ENCODE results near the gene FNDC4.

Gene FNDC4

GRCh38 chr2:27492557-27492956, 2.4 kb downstream of the FNDC4 start:
- no peak for DNase-seq

DNA sequence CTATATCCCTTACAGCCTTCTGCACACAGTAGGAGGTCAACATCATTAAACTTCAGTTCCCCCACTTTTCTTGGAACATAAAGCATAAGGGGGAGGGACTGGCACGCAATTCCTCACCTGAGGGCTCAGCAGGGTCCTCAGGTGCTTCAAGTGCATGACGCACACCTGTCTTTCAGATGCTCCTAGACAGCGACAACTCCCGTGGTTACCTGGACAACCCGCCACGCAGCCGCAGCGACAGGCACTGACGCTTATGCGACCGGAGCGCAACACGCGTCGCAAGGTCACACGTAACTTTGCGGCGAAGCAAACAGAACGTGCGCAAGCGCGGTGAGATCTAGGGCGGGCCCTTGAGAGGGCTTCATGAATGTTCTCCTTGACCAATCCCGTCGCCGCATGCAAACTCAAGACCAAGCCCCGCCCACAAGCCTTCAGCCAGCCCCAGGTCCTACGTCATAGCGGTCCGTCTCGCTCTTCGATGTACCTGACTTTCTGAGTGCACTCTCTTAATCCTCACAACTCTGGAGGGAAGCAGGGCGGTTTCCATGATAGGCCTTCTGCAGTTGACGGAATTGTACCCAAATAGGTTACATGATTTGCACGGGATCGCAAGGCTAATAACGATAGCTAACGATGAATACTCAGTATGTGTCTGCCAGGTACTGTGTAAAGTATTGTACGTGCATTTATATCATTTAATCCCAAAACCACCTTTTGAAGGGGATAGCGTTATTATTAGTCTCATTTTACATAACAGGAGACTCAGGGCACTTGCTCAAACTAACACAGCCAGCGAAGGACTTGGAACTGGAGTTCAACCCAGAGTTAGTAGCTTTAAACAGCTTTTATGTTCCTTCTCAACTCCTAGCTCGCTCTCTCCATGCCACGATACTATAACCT, 5.3 kb downstream of the FNDC4 start, which contains the start of gene IFT172:
TSS of gene IFT172 (minus strand) at position 246 of the 900 bp plus-strand sequence. CDS start at position 156, 90 bp downstream.
- peak; percentile 95 to 100 (median 99) for DNase-seq

- DNase-seq = peak in 2 of 5 experiments; percentile 11 to 17
Measured at GRCh38 chr2:27489118-27489497, 5.9 kb downstream of the FNDC4 start.

DNA sequence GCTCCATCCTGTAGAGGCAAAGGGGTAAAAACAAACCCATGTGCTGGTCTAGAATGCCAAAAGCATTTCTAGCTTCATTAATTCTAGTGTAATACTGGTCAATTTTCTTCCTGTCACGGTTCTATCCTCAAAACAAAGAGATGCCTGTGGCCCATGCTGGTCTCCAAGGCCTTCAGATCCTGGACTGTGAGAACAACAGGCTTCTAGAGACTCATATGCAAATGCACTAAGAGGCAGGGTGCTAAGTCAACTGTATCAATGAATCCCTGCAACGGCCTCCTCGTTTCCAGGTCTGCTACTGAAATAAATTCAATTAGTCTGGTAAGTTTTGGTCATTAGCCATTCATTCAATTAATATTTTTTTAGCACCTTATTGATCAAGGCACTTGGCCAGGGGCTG, 9.5 kb downstream of the FNDC4 start:
- no peak for DNase-seq

- DNase-seq = peak in 1 of 5 experiments; percentile 44
Measured at GRCh38 chr2:27471961-27472360, 23.0 kb downstream of the FNDC4 start.

- no peak for DNase-seq
Measured at GRCh38 chr2:27464443-27464842, 30.6 kb downstream of the FNDC4 start.

DNA sequence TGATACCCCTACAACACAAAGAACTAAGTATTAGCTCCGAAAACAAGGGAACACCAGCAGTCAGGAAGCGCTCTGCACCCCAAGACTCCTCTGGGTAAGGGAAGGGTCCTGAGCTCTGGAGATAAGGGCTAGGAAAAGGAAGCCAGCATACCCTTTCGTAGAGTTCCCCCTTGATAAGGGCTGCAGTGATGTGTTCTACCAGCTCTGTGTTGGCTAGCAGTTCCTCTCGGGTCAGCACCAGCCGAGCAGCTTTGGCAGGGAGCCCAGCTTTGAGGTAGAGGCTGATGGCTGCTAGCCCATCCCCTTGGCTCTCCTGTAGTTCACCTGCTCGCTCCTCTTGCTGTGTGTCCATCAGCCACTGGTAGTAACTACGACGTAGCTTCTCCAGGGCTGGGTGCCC, 33.9 kb downstream of the FNDC4 start:
- DNase-seq = no peak

DNA sequence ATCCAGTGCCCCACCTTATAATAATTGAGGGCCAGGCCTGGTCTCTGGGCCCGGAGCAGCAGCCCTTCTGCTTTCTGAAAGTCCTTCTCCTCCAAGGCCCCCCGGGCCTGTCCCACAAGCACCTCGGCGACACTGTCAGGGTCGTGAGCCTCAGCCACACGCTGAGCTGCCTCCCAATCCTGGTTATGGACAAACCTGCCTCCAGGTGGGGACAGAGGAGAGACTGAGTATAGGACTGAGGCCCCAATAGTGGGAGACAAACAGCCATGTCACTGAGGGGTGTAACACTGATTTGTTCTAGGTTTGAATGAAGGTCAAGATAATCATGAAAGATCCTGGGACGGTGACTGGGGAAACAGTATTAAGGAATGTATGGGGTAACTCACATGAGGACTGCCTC, 41.0 kb downstream of the FNDC4 start:
- no peak for DNase-seq

GRCh38 chr2:27451095-27451494, 43.9 kb downstream of the FNDC4 start:
- DNase-seq = peak in 1 of 5 experiments; percentile 50

- DNase-seq = no peak
Measured at GRCh38 chr2:27448381-27448780, 46.6 kb downstream of the FNDC4 start.

- DNase-seq = no peak
Measured at GRCh38 chr2:27446057-27446456, 48.9 kb downstream of the FNDC4 start.

GRCh38 chr2:27445615-27446014, 49.4 kb downstream of the FNDC4 start:
- DNase-seq = no peak

DNA sequence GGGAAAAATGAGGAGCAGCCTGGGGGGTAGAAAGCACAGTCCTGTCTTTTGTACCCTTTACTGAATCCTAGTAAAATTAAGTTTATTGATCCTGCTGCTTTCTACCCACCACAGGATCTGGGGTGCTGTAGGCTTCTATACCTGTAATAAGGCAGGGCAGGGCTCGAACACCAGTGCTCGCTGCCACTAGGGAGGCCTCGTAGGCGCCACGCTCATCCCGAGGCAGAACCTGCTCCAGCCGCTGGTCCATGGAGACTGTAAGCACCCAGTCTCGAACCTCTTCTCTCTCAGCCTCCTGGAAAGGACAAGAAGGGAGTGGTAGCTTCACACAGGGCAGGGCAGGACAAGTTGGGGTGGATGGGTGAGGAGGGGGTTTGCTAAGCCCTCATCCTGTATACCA, 49.8 kb downstream of the FNDC4 start:
- DNase-seq = no peak

GRCh38 chr2:27442920-27443282, 52.1 kb downstream of the FNDC4 start:
- no peak for DNase-seq

DNA sequence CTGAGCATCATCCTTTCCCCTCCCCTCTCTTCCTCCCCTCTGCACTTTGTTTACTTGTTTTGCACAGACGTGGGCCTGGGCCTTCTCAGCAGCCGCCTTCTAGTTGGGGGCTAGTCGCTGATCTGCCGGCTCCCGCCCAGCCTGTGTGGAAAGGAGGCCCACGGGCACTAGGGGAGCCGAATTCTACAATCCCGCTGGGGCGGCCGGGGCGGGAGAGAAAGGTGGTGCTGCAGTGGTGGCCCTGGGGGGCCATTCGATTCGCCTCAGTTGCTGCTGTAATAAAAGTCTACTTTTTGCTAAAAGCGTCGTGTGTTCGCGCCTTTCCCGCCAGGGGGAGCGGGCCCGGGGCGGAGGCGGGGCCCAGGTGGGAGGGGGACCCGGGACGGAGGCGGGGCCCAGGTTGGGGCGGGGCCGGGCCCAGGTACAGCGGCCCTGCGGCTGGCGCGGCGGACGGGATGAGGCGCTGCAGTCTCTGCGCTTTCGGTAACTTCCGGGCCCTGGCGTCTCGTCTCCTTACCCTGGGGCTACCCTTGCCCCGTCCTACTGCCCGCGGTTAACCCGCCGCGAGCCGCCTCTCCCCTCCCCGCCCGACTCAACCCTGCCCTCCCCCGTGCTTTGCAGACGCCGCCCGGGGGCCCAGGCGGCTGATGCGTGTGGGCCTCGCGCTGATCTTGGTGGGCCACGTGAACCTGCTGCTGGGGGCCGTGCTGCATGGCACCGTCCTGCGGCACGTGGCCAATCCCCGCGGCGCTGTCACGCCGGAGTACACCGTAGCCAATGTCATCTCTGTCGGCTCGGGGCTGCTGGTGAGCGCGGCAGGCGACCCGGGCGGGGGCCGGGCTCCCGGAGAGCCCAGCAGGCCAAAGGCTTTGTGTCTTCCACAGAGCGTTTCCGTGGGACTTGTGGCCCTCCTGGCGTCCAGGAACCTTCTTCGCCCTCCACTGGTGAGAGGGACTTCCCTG, 52.8 kb downstream of the FNDC4 start, which contains the start of gene KRTCAP3:
TSS of gene KRTCAP3 (plus strand) at position 424 of the 962 bp plus-strand sequence. CDS start at position 456, 32 bp downstream.
- DNase-seq = peak; percentile 18 to 52 (median 32)
